HG02884 (cell line): ENCODE measurements around the gene IGLON5.

Experiments used
- ATAC-seq: cut with Tn5 transposase; IDR thresholded peaks from one replicate; pipeline ENCODE4 v1.9.1; 2021; ENCODE audit warnings: mild to moderate bottlenecking, moderate library complexity; ENCODE audit not compliant: unreplicated experiment

IGLON5 gene

GRCh38 chr19:51337861-51338562 lies 26.6 kb downstream of the IGLON5 start:
- ATAC-seq: no peak

- no peak for ATAC-seq
These were observed 27.3 kb downstream of the IGLON5 start for GRCh38 chr19:51338563-51339312.

- ATAC-seq: no peak
These were observed 27.9 kb downstream of the IGLON5 start for GRCh38 chr19:51339313-51339686.

GRCh38 chr19:51339687-51340656 lies 28.5 kb downstream of the IGLON5 start:
- ATAC-seq: peak; percentile 47

- no peak for ATAC-seq
These were observed 29.6 kb downstream of the IGLON5 start for GRCh38 chr19:51341066-51341465.

GRCh38 chr19:51341976-51342580 lies 30.6 kb downstream of the IGLON5 start, which contains the start of gene VSIG10L:
Gene VSIG10L, minus strand, starts transcription at chr19:51342139. Its CDS starts 15 bp downstream, at chr19:51342124.
- no peak for ATAC-seq

- no peak for ATAC-seq
These were observed 31.5 kb downstream of the IGLON5 start for GRCh38 chr19:51342631-51343569.

- no peak for ATAC-seq
These were observed 33.7 kb downstream of the IGLON5 start for GRCh38 chr19:51345076-51345620.

- ATAC-seq: no peak
These were observed 35.3 kb downstream of the IGLON5 start for GRCh38 chr19:51346742-51347141.

GRCh38 chr19:51347209-51347928 lies 35.9 kb downstream of the IGLON5 start:
- no peak for ATAC-seq

- ATAC-seq: no peak
These were observed 40.0 kb downstream of the IGLON5 start for GRCh38 chr19:51351266-51351990.

- ATAC-seq: no peak
These were observed 41.4 kb downstream of the IGLON5 start for GRCh38 chr19:51352783-51353360.

GRCh38 chr19:51354103-51354741 lies 42.8 kb downstream of the IGLON5 start:
- no peak for ATAC-seq

- no peak for ATAC-seq
These were observed 43.3 kb downstream of the IGLON5 start for GRCh38 chr19:51354742-51355148.

GRCh38 chr19:51356159-51356801 lies 44.8 kb downstream of the IGLON5 start:
- ATAC-seq: no peak

GRCh38 chr19:51357952-51358351 lies 46.5 kb downstream of the IGLON5 start:
- ATAC-seq: no peak

GRCh38 chr19:51359294-51359693 lies 47.9 kb downstream of the IGLON5 start:
- no peak for ATAC-seq
